NCI-H146 treated with DMSO at 0.1 percent for 48 hours (cell line): ENCODE measurements around the gene NAA25.
A peak's percentile ranks its signal among the peaks of the same experiment; 100 is the strongest.
"Not testable (repeated sequence)": the region's sequence is repeated elsewhere in the genome, so short reads cannot be mapped to it uniquely, and the experiment has no call there.

Experiments
- DNase-seq: peaks from one replicate; lab custom pipeline; 2025; ENCODE audit not compliant: unreplicated experiment; lab: John Stamatoyannopoulos, UW

NAA25 gene

DNA sequence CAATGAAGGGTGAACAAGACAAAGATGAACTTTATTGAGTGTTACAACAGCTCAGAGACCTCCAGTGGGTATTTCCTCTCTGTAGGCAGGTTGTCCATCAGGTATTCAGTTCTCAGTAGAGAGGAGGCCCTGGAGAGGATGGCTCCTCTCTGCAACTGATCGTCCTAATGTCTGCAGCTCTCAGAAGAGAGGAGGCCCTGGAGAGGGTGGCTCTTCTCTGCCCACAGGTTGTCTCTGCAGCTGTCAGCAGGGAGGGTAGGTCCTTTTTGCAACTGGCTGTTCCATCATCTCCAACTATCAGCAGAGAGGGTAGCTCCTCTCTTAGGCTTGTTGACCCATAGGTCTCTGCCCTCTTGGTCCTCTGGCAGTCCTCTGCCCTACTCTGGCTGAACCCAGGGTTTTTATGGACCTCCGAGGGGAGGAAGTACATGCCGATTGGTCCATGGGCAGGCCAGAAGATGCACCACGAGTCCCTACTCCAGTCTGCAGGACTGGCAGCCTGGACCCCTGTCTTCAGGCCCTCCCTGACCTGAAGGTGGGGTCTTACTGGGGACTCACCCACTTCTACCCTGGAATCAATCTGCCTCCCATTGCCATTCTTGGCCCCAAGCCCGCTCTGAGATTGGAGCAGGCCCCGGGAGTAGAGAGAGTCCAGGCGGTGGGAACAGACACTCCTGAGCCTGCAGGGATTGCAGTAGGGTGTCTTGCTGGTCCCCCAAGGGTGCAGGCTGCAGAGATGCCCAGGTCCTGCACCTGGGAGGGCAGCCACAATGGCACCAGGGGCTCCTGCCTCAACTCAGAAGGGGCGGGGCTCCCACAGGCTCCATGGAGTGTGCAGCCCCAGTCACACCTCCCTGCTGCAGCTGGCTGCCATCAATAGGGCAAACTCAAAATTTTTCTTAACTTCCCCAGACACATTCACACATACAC lies 97.9 kb downstream of the NAA25 start:
- DNase-seq = no peak

- DNase-seq = not testable (repeated sequence)
Observed at GRCh38 chr12:112009596-112009995, 99.0 kb downstream of the NAA25 start.

DNA sequence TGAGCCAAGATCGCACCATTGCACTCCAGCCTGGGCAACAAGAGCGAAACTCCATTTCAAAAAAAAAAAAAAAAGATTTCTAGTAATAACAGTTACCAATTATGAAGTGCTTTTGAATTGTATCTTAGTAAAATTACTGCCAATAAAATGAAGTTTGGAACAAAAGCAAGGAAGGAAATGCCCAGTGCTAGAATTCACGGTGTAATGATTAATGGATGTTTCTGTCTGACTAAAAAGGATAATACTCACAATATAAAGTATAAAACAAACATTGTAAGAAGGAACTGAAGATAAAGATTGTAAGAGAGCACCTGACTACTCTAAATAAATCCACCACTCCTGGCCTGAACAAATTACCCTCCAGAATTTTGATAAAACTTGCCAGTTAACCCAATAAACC lies 99.7 kb downstream of the NAA25 start:
- no peak for DNase-seq

DNA sequence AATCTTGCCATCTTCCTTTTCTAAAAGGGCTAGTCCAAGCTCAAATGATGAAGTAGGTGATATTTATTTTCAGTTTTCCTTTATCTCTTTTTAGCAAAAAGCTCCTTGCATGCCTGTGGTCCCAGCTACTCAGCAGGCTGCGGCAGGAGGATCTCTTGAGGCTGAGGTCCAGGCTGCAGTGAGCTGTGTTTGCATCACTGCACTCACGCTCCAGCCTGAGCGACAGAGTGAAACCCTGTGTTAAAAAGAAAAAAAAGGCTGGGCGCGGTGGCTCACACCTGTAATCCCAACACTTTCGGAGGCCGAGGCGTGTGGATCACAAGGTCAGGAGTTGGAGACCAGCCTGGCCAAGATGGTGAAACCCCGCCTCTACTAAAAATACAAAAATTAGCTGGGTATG lies 100.6 kb downstream of the NAA25 start:
- DNase-seq = no peak

GRCh38 chr12:112005419-112006395 lies 102.9 kb downstream of the NAA25 start:
- DNase-seq = peak; percentile 23

DNA sequence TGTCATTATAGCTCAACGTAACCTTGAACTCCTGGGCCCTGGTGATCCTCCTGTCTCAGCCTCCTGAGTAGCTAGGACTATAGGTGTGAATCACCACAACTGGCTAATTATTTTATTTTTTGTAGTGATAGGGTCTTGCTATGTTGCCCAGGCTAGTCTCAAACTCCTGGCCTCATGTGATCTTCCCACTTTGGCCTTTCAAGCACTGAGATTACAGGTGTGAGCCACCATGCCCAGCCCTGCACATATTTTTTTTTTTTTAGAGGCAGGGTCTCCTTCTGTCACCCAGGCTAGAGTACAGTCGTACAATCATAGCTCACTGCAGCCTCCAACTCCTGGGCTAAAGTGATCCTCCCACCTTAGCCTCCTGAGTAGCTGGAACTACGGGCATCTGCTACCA lies 104.5 kb downstream of the NAA25 start:
- DNase-seq = no peak

DNA sequence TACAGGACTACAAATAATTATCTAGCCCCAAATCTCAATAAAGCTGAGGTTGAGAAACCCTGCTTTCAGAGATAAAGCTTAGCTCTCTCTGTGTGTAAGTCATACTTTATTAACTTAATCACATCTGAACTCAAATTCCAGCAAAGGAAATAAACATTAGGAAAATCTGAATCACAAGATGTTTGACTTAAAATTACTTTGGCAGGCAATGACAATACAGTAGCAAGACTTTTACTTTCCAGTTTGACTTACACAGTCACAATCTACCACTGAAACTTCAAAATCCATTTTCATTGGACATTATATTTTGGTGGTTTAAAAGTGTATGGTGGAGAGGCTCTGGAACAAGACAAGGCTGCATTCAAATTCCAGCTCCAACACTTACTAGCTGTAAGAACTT lies 107.0 kb downstream of the NAA25 start:
- no peak for DNase-seq

- no peak for DNase-seq
Observed at GRCh38 chr12:112000820-112001219, 107.8 kb downstream of the NAA25 start.

DNA sequence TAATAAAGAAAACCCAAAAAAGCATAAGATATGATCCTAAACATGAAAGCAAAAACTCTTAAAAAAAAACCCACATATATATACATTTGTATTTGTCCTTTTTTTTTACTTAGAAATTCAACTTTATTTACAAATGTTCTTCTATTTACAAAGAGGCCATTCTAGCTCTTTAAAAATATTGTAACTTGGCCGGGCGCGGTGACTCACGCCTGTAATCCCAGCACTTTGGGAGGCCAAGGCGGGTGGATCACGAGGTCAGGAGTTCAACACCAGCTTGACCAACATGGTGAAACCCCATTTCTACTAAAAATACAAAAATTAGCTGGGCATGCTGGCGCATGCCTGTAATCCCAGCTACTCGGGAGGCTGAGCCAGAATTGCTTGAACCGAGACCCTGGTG lies 109.5 kb downstream of the NAA25 start:
- not testable (repeated sequence) for DNase-seq

DNA sequence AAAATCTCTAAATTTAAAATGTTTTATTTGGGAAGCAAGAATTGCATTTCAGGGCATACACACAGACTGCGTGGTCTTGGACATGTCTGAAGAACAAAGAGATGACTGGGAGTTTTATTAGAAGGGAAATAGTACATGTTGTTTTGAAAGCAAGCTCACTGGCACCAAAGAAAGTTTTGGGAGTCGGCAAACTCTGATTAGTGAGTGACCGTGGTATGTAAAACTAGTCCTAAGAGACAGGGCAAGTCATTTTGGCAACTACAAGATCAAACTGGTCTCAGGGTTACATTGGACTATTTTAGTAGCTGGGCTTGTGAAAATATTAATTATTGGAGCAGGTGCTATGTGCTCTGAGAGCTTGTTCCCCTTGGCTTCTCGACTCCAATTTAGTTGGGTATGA lies 110.6 kb downstream of the NAA25 start:
- DNase-seq = no peak

DNA sequence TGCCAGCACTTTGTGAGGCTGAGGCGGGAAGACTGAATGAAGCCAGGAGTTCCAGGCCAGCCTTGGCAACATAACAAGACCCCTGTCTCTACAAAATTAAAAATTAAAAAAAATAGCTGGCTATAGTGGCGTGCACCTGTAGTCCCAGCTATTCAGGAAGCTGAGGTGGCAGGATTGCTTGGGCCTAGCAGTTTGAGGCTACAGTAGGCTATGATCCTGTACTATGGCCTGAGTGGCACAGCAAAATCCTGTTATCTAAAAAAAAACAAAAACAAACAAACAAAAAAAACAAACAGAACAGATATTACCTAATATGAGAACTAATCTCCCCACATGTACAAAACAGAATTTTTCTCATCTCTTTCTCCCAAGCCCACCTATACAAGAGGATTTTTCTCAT lies 111.3 kb downstream of the NAA25 start:
- DNase-seq = no peak

DNA sequence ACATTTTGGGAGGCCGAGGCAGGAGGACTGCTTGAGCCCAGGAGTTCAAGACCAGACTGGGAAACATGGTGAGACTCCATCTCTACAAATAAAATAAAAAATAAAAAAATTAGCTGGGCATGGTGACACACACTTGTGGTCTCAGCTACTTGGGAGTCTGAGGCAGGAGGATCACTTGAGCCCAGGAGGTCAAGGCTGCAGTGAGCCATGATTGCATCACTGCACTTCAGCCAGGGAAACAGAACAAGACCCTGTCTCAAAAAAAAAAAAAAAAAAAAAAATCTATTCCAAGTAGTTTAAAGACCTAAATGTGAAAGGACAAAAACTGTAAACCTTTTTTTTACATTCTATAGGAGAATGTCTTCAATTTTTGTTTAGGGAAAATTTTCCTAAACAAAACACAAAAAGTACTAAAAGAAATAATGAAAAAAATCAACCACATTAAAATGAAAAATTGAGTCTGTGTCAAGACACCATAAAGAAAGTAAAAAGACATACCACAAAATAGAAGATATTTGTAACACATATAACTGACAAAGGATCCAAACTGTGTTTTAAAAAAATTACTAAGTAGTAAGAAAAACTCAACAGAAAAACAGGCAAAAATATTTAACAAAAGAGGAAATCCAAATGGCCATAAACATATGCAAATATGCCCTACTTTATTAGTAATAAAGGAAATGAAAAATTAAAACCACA lies 112.7 kb downstream of the NAA25 start:
- DNase-seq = no peak

GRCh38 chr12:111994211-111995111 lies 114.1 kb downstream of the NAA25 start:
- not testable (repeated sequence) for DNase-seq

DNA sequence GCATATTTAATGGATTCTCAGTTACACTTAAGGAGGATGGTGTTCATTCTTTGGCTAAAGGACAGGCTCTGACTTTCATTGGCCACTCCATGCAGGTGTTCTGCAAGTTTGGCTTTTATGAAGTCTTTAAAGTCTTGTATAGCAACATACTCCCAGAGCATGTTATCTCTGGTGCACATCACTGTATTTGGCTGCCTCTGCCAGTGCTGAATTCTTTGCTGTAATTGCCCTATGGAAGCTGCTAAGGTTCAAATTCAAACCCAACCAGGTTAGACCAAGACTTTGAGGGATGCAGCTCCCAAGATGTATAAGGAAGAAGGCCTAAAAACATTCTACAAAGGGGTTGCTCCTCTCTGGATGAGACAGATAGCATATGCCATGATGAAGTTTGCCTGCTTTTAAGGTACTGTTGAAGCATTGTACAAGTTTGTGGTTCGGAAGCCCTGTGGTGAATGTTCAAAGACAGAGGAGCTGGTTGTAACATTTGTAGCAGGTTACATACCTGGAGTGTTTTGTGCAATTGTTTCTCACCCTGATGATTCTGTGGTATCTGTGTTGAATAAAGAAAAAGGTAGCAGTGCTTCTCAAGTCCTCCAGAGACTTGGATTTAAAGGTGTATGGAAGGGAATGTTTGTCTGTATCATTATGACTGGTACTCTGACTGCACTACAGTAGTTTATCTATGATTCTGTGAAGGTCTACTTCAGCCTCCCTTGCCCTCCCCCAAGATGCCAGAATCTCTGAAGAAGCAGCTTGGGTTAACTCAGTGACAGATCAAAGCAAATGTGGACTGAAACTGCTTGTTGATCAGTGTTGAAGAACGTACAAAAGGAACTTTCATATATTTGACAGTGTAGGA lies 115.1 kb downstream of the NAA25 start:
- DNase-seq = no peak

DNA sequence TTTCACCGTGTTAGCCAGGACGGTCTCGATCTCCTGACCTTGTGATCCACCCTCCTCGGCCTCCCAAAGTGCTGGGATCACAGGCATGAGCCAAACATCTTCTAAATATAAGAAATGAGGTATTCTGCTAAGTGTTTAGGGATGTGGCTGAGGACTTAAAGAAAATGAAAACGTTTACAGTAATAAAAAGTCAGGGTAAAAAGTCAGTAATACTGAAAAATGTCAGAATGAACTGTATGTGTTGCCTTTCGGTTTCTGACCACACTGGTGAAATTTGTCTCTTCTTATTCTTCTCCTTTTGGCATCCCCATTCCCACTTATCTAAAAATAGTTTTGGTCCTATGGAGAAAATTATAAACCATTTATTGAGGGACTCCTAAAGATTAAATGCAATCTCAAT lies 116.1 kb downstream of the NAA25 start:
- DNase-seq = no peak

- no peak for DNase-seq
Observed at GRCh38 chr12:111991946-111992345, 116.6 kb downstream of the NAA25 start.

DNA sequence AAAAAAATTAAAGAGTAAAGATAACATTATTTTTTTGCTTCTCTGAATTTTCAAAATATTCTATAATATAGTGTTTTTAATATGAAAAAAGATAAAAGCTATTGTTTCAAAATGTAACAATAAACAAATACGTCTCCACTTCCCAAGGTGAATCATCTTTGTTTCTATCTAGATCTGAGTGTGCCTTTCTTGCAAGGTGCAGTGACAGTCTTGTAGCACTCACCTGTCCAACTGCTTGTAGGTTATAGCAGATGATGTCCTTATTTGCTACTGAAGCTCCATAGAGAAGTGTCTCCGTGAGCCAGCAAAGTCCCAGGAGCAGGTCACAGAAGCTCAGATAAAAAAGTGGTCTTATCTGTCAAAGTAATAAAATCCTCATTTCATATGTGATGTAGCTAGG lies 117.0 kb downstream of the NAA25 start:
- DNase-seq = no peak

DNA sequence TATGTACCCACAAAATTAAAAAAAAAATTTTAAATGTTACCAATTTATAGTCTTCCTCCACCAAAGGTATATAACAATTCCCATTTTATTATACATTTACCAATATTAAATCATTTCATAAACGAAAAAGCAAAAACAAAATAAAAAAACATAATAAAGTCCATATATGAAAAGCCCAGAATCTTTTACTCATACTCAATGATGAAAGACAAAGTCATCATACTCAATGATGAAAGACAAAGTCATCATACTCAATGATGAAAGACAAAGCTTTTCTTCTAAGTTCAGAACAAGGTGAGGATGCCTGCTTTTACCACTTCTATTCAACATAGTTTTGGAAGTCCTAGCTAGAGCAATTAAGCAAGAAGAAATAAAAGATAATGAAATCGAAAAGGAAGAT lies 123.8 kb downstream of the NAA25 start:
- no peak for DNase-seq

DNA sequence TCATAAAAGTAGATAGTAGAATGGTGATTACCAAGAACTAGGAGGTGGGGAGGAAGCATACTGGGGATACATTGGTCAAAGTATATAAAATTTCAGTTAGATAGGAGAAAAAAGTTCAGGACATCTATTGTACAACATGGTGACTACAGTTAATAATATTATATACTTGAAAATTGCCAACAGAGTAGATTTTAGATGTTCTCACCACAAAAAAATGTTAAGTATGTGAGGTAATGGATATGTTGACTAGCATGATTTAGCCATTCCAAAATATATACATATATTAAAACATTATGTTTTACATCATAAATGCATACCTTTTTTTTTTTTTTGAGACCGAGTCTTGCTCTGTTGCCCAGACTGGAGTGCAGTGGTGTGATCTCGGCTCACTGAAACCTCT lies 126.6 kb downstream of the NAA25 start:
- DNase-seq = no peak
